Activated CD4-positive, alpha-beta T cell treated with anti-CD3 and anti-CD28 coated beads for 36 hours (primary cell): ENCODE data around the gene USP10. TPM values are rescaled to one million over a fixed set of nuclear protein-coding genes. Genes with fewer than 3 reads are reported as not detected.
A peak's percentile ranks its signal among the peaks of the same experiment; 100 is the strongest.
"Not testable (repeated sequence)": the region's sequence is repeated elsewhere in the genome, so short reads cannot be mapped to it uniquely, and the experiment has no call there.

Source experiments
- ATAC-seq: fragments of 200-7000 bp; cut with Tn5 transposase; one replicate; pipeline ENCODE4 v1.10.0; 2021; ENCODE audit warnings: mild to moderate bottlenecking, moderate library complexity
- CTCF ChIA-PET: fragments of 350-600 bp; sonication (Branson Sonifier 250); formaldehyde crosslinking; loops from one replicate; lab custom pipeline; 2021; ENCODE audit warnings: antibody characterized with exemption; lab: Charles Lee
- POLR2A ChIA-PET: fragments of 350-600 bp; sonication (Branson Sonifier 250); formaldehyde crosslinking; loops from one replicate; lab custom pipeline; 2021; ENCODE audit warnings: antibody characterized with exemption, inconsistent platforms; lab: Charles Lee
- DNase-seq: peaks from one replicate; pipeline ENCODE4 v3.0.0-alpha.2; 2020
- H3K27ac Mint-ChIP-seq: one replicate; pipeline ENCODE4 v1.8.0; 2021; ENCODE audit warnings: mixed read lengths
- H3K27me3 Mint-ChIP-seq: one replicate; pipeline ENCODE4 v1.8.0; 2021; ENCODE audit warnings: mixed read lengths
- H3K36me3 Mint-ChIP-seq: one replicate; pipeline ENCODE4 v1.8.0; 2021; ENCODE audit warnings: low read depth, mixed read lengths
- H3K4me1 Mint-ChIP-seq: one replicate; pipeline ENCODE4 v1.8.0; 2021; ENCODE audit warnings: mixed read lengths
- H3K4me3 Mint-ChIP-seq: one replicate; pipeline ENCODE4 v1.8.0; 2021; ENCODE audit warnings: mild to moderate bottlenecking, moderate library complexity, mixed read lengths
- H3K9me3 Mint-ChIP-seq: one replicate; pipeline ENCODE4 v1.8.0; 2021; ENCODE audit warnings: low read depth, mixed read lengths
- intact Hi-C, 2 experiments: fragments of 100-400 bp; cut with DNase I in 1 of 2; cut with micrococcal nuclease in 1 of 2; formaldehyde crosslinking; loops; one replicate each; pipeline versions ENCODE4 v1.14.2 to v1.15.1; 2022 to 2024; cut with DNase I, micrococcal nuclease
- total RNA-seq, 2 experiments: library from RNA; stranded (reverse); gene quantifications; one replicate each; pipeline ENCODE4 v1.2.3, GENCODE V29; 2021

The USP10 gene
- total RNA-seq, 2 experiments from 2014 or later, result 117 to 133 TPM

- Mint-ChIP-seq H3K36me3 (no peaks in the 10 kb centered on the region), H3K27ac (no peak overlapping the region), H3K9me3 (no peaks in the 10 kb centered on the region), H3K4me3 (no peak overlapping the region), H3K27me3 (peaks cover 5% of the 10 kb centered on the region), H3K4me1 (peaks cover 4% of the 10 kb centered on the region)
- DNase-seq (no peak), ATAC-seq (no peak)
- ChIA-PET CTCF (interaction anchor here (0.9 to 1.7 kb wide), 4 partner anchors 9 to 267 kb away, joined by 3 to 9 read pairs (median 4); no protein-coding TSS in a partner anchor), POLR2A (interaction anchor here (1.1 kb wide), 1 partner anchor 16 kb away, joined by 4 read pairs; no protein-coding TSS in a partner anchor)
- intact Hi-C loops, result no loop called here
Observed at GRCh38 chr16:84685210-84685609, 14.6 kb upstream of the USP10 start.

DNA sequence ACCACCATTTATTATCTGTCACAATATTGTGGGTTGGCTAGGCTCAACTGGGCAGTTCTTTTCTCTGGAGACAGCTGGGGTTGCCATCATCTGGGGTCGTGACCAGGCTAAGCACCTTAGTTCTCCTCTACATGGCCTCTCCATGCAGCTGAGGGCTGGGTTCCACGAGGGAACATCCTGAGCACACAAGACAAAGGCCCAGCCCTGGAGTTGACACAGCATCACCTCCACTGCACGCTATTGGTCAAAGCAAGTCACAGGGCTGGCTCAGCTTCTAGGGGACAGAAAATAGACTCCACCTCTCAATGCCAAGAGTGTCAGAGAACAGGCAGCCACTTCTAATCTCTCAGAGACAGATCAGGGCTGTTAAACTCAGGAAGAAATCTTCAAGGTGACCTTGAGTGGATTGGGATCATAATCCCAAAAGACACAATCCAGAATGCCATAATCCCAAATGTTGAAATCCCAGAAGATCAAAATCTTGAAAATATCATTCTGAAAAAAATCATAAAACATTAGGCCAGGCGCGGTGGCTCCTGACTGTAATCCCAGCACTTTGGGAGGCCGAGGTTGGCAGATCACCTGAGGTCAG is 13.0 kb upstream of the USP10 start:
- Mint-ChIP-seq H3K27me3 (peaks cover 5% of the 10 kb centered on the region), H3K4me3 (no peak overlapping the region), H3K4me1 (peaks cover 4% of the 10 kb centered on the region), H3K9me3 (no peaks in the 10 kb centered on the region), H3K36me3 (no peaks in the 10 kb centered on the region), H3K27ac (no peak overlapping the region)
- ChIA-PET CTCF (interaction anchor here (0.9 to 1.8 kb wide), 5 partner anchors 14 to 52 kb away, joined by 4 to 13 read pairs (median 5); no protein-coding TSS in a partner anchor), POLR2A (no interaction called here)
- intact Hi-C loops, result no loop called here
- DNase-seq (no peak), ATAC-seq (no peak)

DNA sequence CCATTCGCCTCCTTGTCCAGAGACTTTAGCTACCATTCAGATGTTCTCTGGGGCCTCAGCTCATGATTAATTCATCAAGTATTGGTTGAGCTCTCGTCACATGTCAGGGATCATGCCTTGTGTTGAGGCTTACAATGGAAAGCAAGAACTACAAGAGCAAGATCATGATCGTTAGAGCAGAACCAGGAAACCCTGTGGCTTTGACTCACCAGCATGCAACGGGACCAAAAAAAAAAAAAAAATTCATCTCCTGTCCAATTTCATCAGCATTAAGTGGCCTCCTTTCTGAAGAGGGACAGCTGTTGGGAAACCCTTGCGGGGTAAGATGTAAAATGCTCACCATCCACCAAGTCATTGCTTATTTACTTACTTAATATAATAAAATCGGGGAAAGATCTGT is 12.1 kb upstream of the USP10 start:
- ChIA-PET CTCF (interaction anchor here (0.5 to 1.8 kb wide), 11 partner anchors 15 to 431 kb away, joined by 3 to 13 read pairs (median 4); no protein-coding TSS in a partner anchor), POLR2A (no interaction called here)
- H3K27me3 Mint-ChIP-seq, result peaks cover 5% of the 10 kb centered on the region
- ATAC-seq (peak; percentile 89), DNase-seq (peak; percentile 14)
- intact Hi-C loops, result no loop called here
- no peaks in the 10 kb centered on the region for H3K36me3 Mint-ChIP-seq
- peaks cover 4% of the 10 kb centered on the region for H3K4me1 Mint-ChIP-seq
- no peak overlapping the region for H3K4me3 Mint-ChIP-seq
- no peak overlapping the region for H3K27ac Mint-ChIP-seq
- H3K9me3 Mint-ChIP-seq, result no peaks in the 10 kb centered on the region

DNA sequence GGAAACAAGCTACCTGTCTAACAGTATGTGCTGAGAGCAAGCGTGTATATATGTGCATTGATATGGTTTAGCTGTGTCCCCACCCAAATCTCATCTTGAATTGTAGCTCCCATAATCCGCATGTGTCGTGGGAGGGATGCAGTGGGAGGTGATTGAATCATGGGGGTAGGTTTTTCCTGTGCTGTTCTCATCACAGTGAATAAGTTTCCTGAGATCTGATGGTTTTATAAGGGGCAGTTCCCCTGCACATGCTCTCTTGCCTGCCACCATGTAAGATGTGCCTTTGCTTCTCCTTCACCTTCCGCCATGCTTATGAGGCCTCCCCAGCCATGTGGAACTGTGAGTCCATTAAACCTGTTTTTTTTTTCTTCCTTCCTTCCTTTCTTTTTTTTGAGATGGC is 11.6 kb upstream of the USP10 start:
- CTCF ChIA-PET, result interaction anchor here (0.5 to 1.8 kb wide), 8 partner anchors 16 to 251 kb away, joined by 3 to 13 read pairs (median 4); no protein-coding TSS in a partner anchor
- H3K36me3 Mint-ChIP-seq, H3K4me3 Mint-ChIP-seq, H3K4me1 Mint-ChIP-seq, ATAC-seq, DNase-seq, H3K9me3 Mint-ChIP-seq, POLR2A ChIA-PET, H3K27ac Mint-ChIP-seq, H3K27me3 Mint-ChIP-seq, intact Hi-C loops: not testable (repeated sequence)

- Mint-ChIP-seq H3K36me3 (no peaks in the 10 kb centered on the region), H3K9me3 (no peaks in the 10 kb centered on the region), H3K4me1 (peaks cover 4% of the 10 kb centered on the region), H3K27ac (no peak overlapping the region), H3K4me3 (no peak overlapping the region), H3K27me3 (peaks cover 5% of the 10 kb centered on the region)
- POLR2A ChIA-PET, result no interaction called here
- CTCF ChIA-PET, result interaction anchor here (1.0 to 1.3 kb wide), 5 partner anchors 16 to 539 kb away, joined by 3 to 5 read pairs (median 4); no protein-coding TSS in a partner anchor
- intact Hi-C loops, result no loop called here
- ATAC-seq (no peak), DNase-seq (no peak)
Observed at GRCh38 chr16:84689111-84689510, 10.7 kb upstream of the USP10 start.

GRCh38 chr16:84690088-84690819 is 9.5 kb upstream of the USP10 start:
- no peak overlapping the region for H3K4me3 Mint-ChIP-seq
- DNase-seq (no peak), ATAC-seq (no peak)
- no peaks in the 10 kb centered on the region for H3K36me3 Mint-ChIP-seq
- H3K4me1 Mint-ChIP-seq, result peaks cover 4% of the 10 kb centered on the region
- intact Hi-C loops, result no loop called here
- H3K27ac Mint-ChIP-seq, result no peak overlapping the region
- ChIA-PET CTCF (interaction anchor here (0.9 to 1.3 kb wide), 7 partner anchors 13 to 538 kb away, joined by 3 to 5 read pairs (median 4); no protein-coding TSS in a partner anchor), POLR2A (no interaction called here)
- H3K27me3 Mint-ChIP-seq, result peaks cover 5% of the 10 kb centered on the region
- no peaks in the 10 kb centered on the region for H3K9me3 Mint-ChIP-seq

GRCh38 chr16:84692451-84693214 is 7.2 kb upstream of the USP10 start:
- no peak overlapping the region for H3K4me3 Mint-ChIP-seq
- CTCF ChIA-PET, result interaction anchor here (0.9 kb wide), 1 partner anchor 34 kb away, joined by 3 read pairs; no protein-coding TSS in a partner anchor
- ATAC-seq, result no peak
- H3K27ac Mint-ChIP-seq, result no peak overlapping the region
- peaks cover 5% of the 10 kb centered on the region for H3K27me3 Mint-ChIP-seq
- no peaks in the 10 kb centered on the region for H3K9me3 Mint-ChIP-seq
- H3K36me3 Mint-ChIP-seq, result no peaks in the 10 kb centered on the region
- intact Hi-C loops, result no loop called here
- POLR2A ChIA-PET, result interaction anchor here (0.7 kb wide), 1 partner anchor 46 kb away, joined by 3 read pairs; no protein-coding TSS in a partner anchor
- no peak for DNase-seq
- peaks cover 2% of the 10 kb centered on the region for H3K4me1 Mint-ChIP-seq

DNA sequence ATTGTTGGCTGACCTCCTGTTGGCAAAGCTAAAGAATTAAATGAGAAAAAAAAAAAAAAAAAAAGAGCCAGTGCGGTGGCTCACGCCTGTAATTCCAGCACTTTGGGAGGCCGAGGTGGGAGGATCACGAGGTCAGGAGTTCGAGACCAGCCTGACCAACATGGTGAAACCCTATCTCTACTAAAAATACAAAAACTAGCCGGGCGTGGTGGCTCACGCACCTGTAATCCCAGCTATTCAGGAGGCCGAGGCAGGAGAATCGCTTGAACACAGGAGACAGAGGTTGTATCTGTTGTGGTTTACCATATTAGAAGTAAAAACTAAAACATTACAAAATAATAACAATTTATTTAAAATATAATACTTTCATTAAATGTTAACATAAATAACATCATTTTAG is 5.9 kb upstream of the USP10 start:
- intact Hi-C loops, ATAC-seq, H3K27ac Mint-ChIP-seq, H3K36me3 Mint-ChIP-seq, POLR2A ChIA-PET, H3K27me3 Mint-ChIP-seq, H3K4me1 Mint-ChIP-seq, DNase-seq, H3K9me3 Mint-ChIP-seq, H3K4me3 Mint-ChIP-seq: not testable (repeated sequence)
- CTCF ChIA-PET, result interaction anchor here (0.6 to 0.8 kb wide), 3 partner anchors 9 to 362 kb away, joined by 3 to 4 read pairs (median 3); no protein-coding TSS in a partner anchor

- H3K27ac Mint-ChIP-seq, result no peak overlapping the region
- no peak overlapping the region for H3K4me3 Mint-ChIP-seq
- no peaks in the 10 kb centered on the region for H3K9me3 Mint-ChIP-seq
- intact Hi-C loops, result no loop called here
- peaks cover 9% of the 10 kb centered on the region for H3K4me1 Mint-ChIP-seq
- no peak for ATAC-seq
- no peak for DNase-seq
- CTCF ChIA-PET, result interaction anchor here (0.6 to 1.9 kb wide), 4 partner anchors 20 to 85 kb away, joined by 3 to 8 read pairs (median 3); no protein-coding TSS in a partner anchor
- peaks cover under 1% of the 10 kb centered on the region for H3K27me3 Mint-ChIP-seq
- POLR2A ChIA-PET, result no interaction called here
- H3K36me3 Mint-ChIP-seq, result no peaks in the 10 kb centered on the region
Observed at GRCh38 chr16:84694980-84695379, 4.8 kb upstream of the USP10 start.

GRCh38 chr16:84699147-84699711 is 571 bp upstream of the USP10 start:
- POLR2A ChIA-PET, result no interaction called here
- H3K9me3 Mint-ChIP-seq, result no peaks in the 10 kb centered on the region
- peaks cover 8% of the 10 kb centered on the region for H3K36me3 Mint-ChIP-seq
- intact Hi-C loops, result loop anchor here in 1 of 2 experiments (1.0 kb wide), 2 partner anchors 51 to 195 kb away; partner anchors contain the start of genes KLHL36 and MEAK7
- peak overlapping the region; percentile 80 for H3K27ac Mint-ChIP-seq
- peaks cover 32% of the 10 kb centered on the region for H3K4me1 Mint-ChIP-seq
- DNase-seq (peak; percentile 51), ATAC-seq (no peak)
- CTCF ChIA-PET, result interaction anchor here (0.8 kb wide), 1 partner anchor 97 kb away, joined by 3 read pairs; no protein-coding TSS in a partner anchor
- no peaks in the 10 kb centered on the region for H3K27me3 Mint-ChIP-seq
- peak overlapping the region; percentile 89 for H3K4me3 Mint-ChIP-seq
